A549 (cell line): ENCODE data around the gene NTNG1. TPM values are rescaled to one million over a fixed set of nuclear protein-coding genes. Genes with fewer than 3 reads are reported as not detected.

ENCODE experiments used
- ATAC-seq, 2 experiments: fragments of 200-7000 bp in 1 of 2; fragments of >200 bp in 1 of 2; cut with Nextera tagmentation in 1 of 2; cut with Tn5 transposase in 1 of 2; 3 replicates each; pipeline versions ENCODE4 v1.8.0 to v1.9.1; 2018 to 2020; ENCODE audit warnings: mild to moderate bottlenecking in 1 of 2, moderate library complexity in 1 of 2
- CTCF ChIA-PET: fragments of 300-600 bp; sonication (Branson Sonifier 250); formaldehyde crosslinking; extraction: SDS; loops from one replicate; lab custom pipeline; 2021; ENCODE audit warnings: antibody characterized with exemption, inconsistent platforms; lab: Yijun Ruan, JAX
- POLR2A ChIA-PET: fragments of 350-600 bp; formaldehyde crosslinking; extraction: SDS; loops from one replicate; lab custom pipeline; 2021; ENCODE audit warnings: antibody characterized with exemption, inconsistent platforms; lab: Yijun Ruan, JAX
- DNase-seq, 2 experiments: peaks; one replicate each; pipeline versions ENCODE4 v3.0.0 to v3.0.0-alpha.2; 2011 to 2016; ENCODE audit warnings: low read depth in 1 of 2, low spot score in 1 of 2
- FAIRE-seq: peaks from 2 replicates; lab custom pipeline; 2011; peaks lifted over from hg19 to GRCh38; lab: Jason Lieb, UNC
- H3K27ac ChIP-seq, 2 experiments: fragments of >200 bp; sonication (Bioruptor Twin); formaldehyde crosslinking; 3 replicates each; pipeline ENCODE4 v1.5.1; 2016 to 2017
- H3K4me1 ChIP-seq: fragments of >200 bp; sonication (Bioruptor Twin); formaldehyde crosslinking; 3 replicates; pipeline ENCODE4 v1.6.1; 2016
- H3K4me2 ChIP-seq: fragments of >200 bp; sonication (Bioruptor Twin); formaldehyde crosslinking; 3 replicates; pipeline ENCODE4 v1.6.1; 2016
- H3K4me3 ChIP-seq: fragments of >200 bp; sonication (Bioruptor Twin); formaldehyde crosslinking; 3 replicates; pipeline ENCODE4 v1.5.1; 2016
- H3K9me3 ChIP-seq: fragments of >200 bp; sonication (Bioruptor Twin); formaldehyde crosslinking; 3 replicates; pipeline ENCODE4 v1.6.1; 2016
- CEBPB ChIP-seq, 2 experiments: fragments of >200 bp in 1 of 2; sonication (Bioruptor Twin) in 1 of 2; formaldehyde crosslinking in 1 of 2; IDR thresholded peaks; 2 replicates each; pipeline ENCODE4 v1.6.1; 2012 to 2016
- CHD2 ChIP-seq: fragments of 150-350 bp; IDR thresholded peaks from 2 replicates; pipeline ENCODE4 v1.6.1; 2014; ENCODE audit warnings: low read length; ENCODE audit not compliant: partially characterized antibody
- EHF ChIP-seq: fragments of 250-450 bp; sonication (Bioruptor Pico); IDR thresholded peaks from 2 replicates; pipeline ENCODE4 v1.5.0; 2020; ENCODE audit warnings: mild to moderate bottlenecking
- EP300 ChIP-seq, 2 experiments: fragments of >200 bp; sonication (Bioruptor Twin); formaldehyde crosslinking; IDR thresholded peaks; 2 replicates in 1 of 2; 3 replicates in 1 of 2; pipeline ENCODE4 v1.6.1; 2016 to 2017
- GATA3 ChIP-seq: IDR thresholded peaks from 2 replicates; pipeline ENCODE4 v1.6.1; 2012; ENCODE audit warnings: borderline replicate concordance
- JUN ChIP-seq, 2 experiments: fragments of >200 bp; sonication (Bioruptor Twin); formaldehyde crosslinking; IDR thresholded peaks; 2 replicates in 1 of 2; 3 replicates in 1 of 2; pipeline ENCODE4 v1.6.1; 2016 to 2017
- MAFK ChIP-seq: fragments of 450-650 bp; IDR thresholded peaks from 2 replicates; pipeline ENCODE4 v1.6.1; 2014; ENCODE audit not compliant: partially characterized antibody
- PHF8 ChIP-seq: fragments of 200-600 bp; sonication (generic); IDR thresholded peaks from 2 replicates; pipeline ENCODE4 v1.6.1; 2016; ENCODE audit warnings: low read depth, mild to moderate bottlenecking, antibody characterized with exemption, moderate library complexity, borderline replicate concordance
- POLR2A ChIP-seq: IDR thresholded peaks from 2 replicates; pipeline ENCODE4 v1.6.1; 2012; ENCODE audit warnings: mild to moderate bottlenecking, low read length
- RAD21 ChIP-seq, 2 experiments: fragments of >200 bp in 1 of 2; sonication (Bioruptor Twin) in 1 of 2; formaldehyde crosslinking in 1 of 2; IDR thresholded peaks in 1 of 2; conservative IDR thresholded peaks in 1 of 2; 2 replicates in 1 of 2; 3 replicates in 1 of 2; pipeline ENCODE4 v1.6.1; 2012 to 2018; ENCODE audit warnings: inconsistent platforms in 1 of 2
- RARB ChIP-seq: fragments of 250-450 bp; sonication (Bioruptor Pico); IDR thresholded peaks from 2 replicates; pipeline ENCODE4 v1.8.0; 2021; ENCODE audit warnings: mild to moderate bottlenecking, moderate library complexity
- REST ChIP-seq: fragments of 200-600 bp; sonication (generic); IDR thresholded peaks from 2 replicates; pipeline ENCODE4 v1.6.1; 2016; ENCODE audit warnings: antibody characterized with exemption, mild to moderate bottlenecking, moderate library complexity
- SMC3 ChIP-seq: fragments of >200 bp; sonication (Bioruptor Twin); formaldehyde crosslinking; IDR thresholded peaks from 3 replicates; pipeline ENCODE4 v1.6.1; 2018; ENCODE audit warnings: inconsistent platforms
- SREBF2 ChIP-seq: fragments of 450-650 bp; IDR thresholded peaks from 2 replicates; pipeline ENCODE4 v1.6.1; 2014; ENCODE audit warnings: mild to moderate bottlenecking, moderate library complexity
- ZC3H11A ChIP-seq: fragments of 450-650 bp; IDR thresholded peaks from 2 replicates; pipeline ENCODE4 v1.6.1; 2014; ENCODE audit warnings: antibody characterized with exemption, mild to moderate bottlenecking
- ZNF302 ChIP-seq: fragments of 250-450 bp; sonication (Bioruptor Pico); IDR thresholded peaks from 2 replicates; pipeline ENCODE4 v1.9.0; 2021; ENCODE audit warnings: inconsistent platforms, mild to moderate bottlenecking, moderate library complexity
- ZSCAN20 ChIP-seq: fragments of 250-450 bp; sonication (Bioruptor Pico); IDR thresholded peaks from 2 replicates; pipeline ENCODE4 v1.8.0; 2022; ENCODE audit warnings: mild to moderate bottlenecking, moderate library complexity
- WGBS: methylation state at CpG from one replicate; pipeline ENCODE4 v1.1.6; 2017; ENCODE audit errors: missing lambda C conversion rate; 5-methylcytosine and 5-hydroxymethylcytosine counted together
- polyA plus RNA-seq, 4 experiments: library from polyadenylated mRNA; depleted of rRNA in 3 of 4; stranded (reverse); fragments of >200 nt; fragmentation: RNase III in 1 of 4; extraction: RNeasy Plus Mini Kit Qiagen cat#74134 plus additional on column Dnase treatment in 1 of 4; gene quantifications; 2 replicates in 3 of 4; 3 replicates in 1 of 4; pipeline ENCODE4 v1.2.3, GENCODE V29; 2011 to 2017
- TF ChIP-seq, protein P1 (sequence below): fragments of 250-450 bp; sonication (Bioruptor Pico); IDR thresholded peaks from 2 replicates; pipeline ENCODE4 v1.5.0; 2020; ENCODE audit warnings: low read depth, mild to moderate bottlenecking, moderate library complexity

Gene NTNG1
- polyA plus RNA-seq, 2 of the 4 experiments (the other 2 are of a cell fraction) = not detected

DNA sequence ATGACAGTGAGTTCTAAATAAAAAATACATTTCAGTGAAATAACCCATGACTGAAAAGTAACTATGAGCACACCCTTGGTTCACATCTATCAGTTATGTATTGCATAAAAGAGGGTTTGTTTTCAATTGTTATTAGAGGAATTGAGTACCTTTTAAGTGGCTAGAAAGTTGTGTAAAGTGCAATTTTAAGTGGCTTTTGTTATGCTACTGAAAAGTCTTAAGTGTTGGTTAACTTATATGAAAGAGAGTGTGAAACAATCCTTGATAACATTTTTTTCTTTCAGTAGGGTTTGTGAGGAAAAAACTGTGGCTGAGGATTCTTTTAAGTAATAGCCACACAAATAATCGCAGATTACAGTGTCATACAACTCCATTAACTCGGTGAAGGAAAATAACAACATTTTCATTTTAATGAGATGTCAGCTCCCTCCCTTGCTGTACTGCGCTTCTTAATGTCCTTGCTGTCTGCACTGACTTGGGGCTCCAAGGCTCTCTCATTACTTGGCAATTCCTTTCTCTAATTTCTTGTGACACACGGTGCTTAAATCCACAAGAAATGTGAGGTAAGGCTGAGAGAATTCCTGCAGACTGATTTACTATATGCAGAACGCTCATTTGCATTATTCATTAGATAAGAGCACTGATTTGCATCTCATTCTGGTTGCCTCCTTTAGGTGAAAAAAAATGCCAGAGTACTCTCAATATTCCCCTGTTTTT lies 40.6 kb downstream of the NTNG1 start:
- no peak for ATAC-seq
- Histone ChIP-seq H3K27ac (no peak overlapping the region), H3K4me2 (no peak overlapping the region), H3K4me3 (no peak overlapping the region), H3K9me3 (no peaks in the 10 kb centered on the region), H3K4me1 (no peaks in the 10 kb centered on the region)
- no peak for DNase-seq
- 2% methylated on average over 4 of the region's 5 CpGs for WGBS
- no peak for TF ChIP-seq RARB (CRISPR knock-in tag)
- TF ChIP-seq JUN (IDR thresholded peaks at IDR 0.05) = no peak
- TF ChIP-seq RAD21 (conservative IDR thresholded peaks at IDR 0.05 in 1 of 2, IDR thresholded peaks at IDR 0.05 in 1 of 2) = no peak
- TF ChIP-seq ZC3H11A = no peak
- no peak for TF ChIP-seq SMC3
- no peak for TF ChIP-seq ZSCAN20
- no peak for FAIRE-seq
- CTCF ChIA-PET = no interaction called here
- POLR2A ChIA-PET = no interaction called here

DNA sequence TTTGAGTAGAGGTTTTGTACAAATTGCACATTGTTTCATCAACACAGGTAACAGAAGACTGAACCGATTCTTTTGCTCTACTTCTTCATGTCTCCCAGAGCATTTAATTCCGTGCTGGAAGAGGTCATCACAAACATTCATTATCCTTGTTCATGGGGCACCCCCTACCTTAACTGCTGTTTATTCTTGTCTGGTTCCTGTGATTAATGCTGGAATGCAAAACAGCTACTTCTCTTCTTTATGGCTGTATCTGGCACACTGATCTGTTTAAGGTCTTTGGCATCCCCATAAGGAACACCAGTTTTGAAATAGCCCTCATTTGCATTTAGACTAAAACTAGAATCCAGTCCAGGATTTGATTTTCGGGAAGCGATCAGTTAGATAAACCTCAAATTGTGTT lies 42.2 kb downstream of the NTNG1 start:
- ATAC-seq (no peak), DNase-seq (no peak), FAIRE-seq (no peak)
- H3K27ac ChIP-seq = no peak overlapping the region
- H3K4me1 ChIP-seq = no peaks in the 10 kb centered on the region
- ChIA-PET POLR2A (no interaction called here), CTCF (no interaction called here)
- no peak for TF ChIP-seq EHF (CRISPR knock-in tag)
- TF ChIP-seq POLR2A = no peak
- TF ChIP-seq REST = no peak
- no peak for TF ChIP-seq SMC3
- TF ChIP-seq CEBPB (IDR thresholded peaks at IDR 0.05) = no peak
- TF ChIP-seq PHF8 = no peak
- no peak for TF ChIP-seq SREBF2
- TF ChIP-seq RARB (CRISPR knock-in tag) = no peak
- TF ChIP-seq ZNF302 = no peak
- TF ChIP-seq, protein P1, sequence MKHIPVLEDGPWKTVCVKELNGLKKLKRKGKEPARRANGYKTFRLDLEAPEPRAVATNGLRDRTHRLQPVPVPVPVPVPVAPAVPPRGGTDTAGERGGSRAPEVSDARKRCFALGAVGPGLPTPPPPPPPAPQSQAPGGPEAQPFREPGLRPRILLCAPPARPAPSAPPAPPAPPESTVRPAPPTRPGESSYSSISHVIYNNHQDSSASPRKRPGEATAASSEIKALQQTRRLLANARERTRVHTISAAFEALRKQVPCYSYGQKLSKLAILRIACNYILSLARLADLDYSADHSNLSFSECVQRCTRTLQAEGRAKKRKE (CRISPR knock-in tag) = no peak
- TF ChIP-seq GATA3 = no peak
- no peaks in the 10 kb centered on the region for H3K9me3 ChIP-seq
- H3K4me3 ChIP-seq = no peak overlapping the region
- 23% methylated on average over 4 of the region's 4 CpGs for WGBS
- H3K4me2 ChIP-seq = no peak overlapping the region

- Histone ChIP-seq H3K27ac (no peak overlapping the region), H3K4me2 (no peak overlapping the region), H3K9me3 (no peaks in the 10 kb centered on the region), H3K4me1 (no peaks in the 10 kb centered on the region), H3K4me3 (no peak overlapping the region)
- DNase-seq (no peak), ATAC-seq (no peak), FAIRE-seq (no peak)
- CTCF ChIA-PET = no interaction called here
- WGBS = 0% methylated on average over 2 of the region's 2 CpGs
- POLR2A ChIA-PET = no interaction called here
- TF ChIP-seq MAFK (no peak), CHD2 (no peak), ZNF302 (no peak), EP300 (IDR thresholded peaks at IDR 0.05) (no peak)
Observed at GRCh38 chr1:107184888-107185287, 44.0 kb downstream of the NTNG1 start.
